ENCODE results near the gene PDE4C.

- no peak for TF ChIP-seq GLIS3 (CRISPR knock-in tag; IDR thresholded peaks at IDR 0.05)
- no peak for TF ChIP-seq OSR1 (CRISPR knock-in tag; IDR thresholded peaks at IDR 0.05)
- TF ChIP-seq ZFP30 (CRISPR knock-in tag; IDR thresholded peaks at IDR 0.05) = no peak
- no peak for TF ChIP-seq ARNTL (CRISPR knock-in tag; IDR thresholded peaks at IDR 0.05; ENCODE audit: borderline replicate concordance, low read depth)
- no peak for TF ChIP-seq ISL1 (CRISPR knock-in tag; IDR thresholded peaks at IDR 0.05)
- TF ChIP-seq CSRNP3 (CRISPR knock-in tag; IDR thresholded peaks at IDR 0.05) = no peak
- TF ChIP-seq, protein P1, sequence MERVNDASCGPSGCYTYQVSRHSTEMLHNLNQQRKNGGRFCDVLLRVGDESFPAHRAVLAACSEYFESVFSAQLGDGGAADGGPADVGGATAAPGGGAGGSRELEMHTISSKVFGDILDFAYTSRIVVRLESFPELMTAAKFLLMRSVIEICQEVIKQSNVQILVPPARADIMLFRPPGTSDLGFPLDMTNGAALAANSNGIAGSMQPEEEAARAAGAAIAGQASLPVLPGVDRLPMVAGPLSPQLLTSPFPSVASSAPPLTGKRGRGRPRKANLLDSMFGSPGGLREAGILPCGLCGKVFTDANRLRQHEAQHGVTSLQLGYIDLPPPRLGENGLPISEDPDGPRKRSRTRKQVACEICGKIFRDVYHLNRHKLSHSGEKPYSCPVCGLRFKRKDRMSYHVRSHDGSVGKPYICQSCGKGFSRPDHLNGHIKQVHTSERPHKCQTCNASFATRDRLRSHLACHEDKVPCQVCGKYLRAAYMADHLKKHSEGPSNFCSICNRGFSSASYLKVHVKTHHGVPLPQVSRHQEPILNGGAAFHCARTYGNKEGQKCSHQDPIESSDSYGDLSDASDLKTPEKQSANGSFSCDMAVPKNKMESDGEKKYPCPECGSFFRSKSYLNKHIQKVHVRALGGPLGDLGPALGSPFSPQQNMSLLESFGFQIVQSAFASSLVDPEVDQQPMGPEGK (CRISPR knock-in tag; IDR thresholded peaks at IDR 0.05; ENCODE audit: borderline replicate concordance) = no peak
- no peak for TF ChIP-seq RARB (CRISPR knock-in tag; IDR thresholded peaks at IDR 0.05)
- TF ChIP-seq, protein P2, sequence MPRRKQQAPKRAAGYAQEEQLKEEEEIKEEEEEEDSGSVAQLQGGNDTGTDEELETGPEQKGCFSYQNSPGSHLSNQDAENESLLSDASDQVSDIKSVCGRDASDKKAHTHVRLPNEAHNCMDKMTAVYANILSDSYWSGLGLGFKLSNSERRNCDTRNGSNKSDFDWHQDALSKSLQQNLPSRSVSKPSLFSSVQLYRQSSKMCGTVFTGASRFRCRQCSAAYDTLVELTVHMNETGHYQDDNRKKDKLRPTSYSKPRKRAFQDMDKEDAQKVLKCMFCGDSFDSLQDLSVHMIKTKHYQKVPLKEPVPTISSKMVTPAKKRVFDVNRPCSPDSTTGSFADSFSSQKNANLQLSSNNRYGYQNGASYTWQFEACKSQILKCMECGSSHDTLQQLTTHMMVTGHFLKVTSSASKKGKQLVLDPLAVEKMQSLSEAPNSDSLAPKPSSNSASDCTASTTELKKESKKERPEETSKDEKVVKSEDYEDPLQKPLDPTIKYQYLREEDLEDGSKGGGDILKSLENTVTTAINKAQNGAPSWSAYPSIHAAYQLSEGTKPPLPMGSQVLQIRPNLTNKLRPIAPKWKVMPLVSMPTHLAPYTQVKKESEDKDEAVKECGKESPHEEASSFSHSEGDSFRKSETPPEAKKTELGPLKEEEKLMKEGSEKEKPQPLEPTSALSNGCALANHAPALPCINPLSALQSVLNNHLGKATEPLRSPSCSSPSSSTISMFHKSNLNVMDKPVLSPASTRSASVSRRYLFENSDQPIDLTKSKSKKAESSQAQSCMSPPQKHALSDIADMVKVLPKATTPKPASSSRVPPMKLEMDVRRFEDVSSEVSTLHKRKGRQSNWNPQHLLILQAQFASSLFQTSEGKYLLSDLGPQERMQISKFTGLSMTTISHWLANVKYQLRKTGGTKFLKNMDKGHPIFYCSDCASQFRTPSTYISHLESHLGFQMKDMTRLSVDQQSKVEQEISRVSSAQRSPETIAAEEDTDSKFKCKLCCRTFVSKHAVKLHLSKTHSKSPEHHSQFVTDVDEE (CRISPR knock-in tag; IDR thresholded peaks at IDR 0.05) = no peak
- TF ChIP-seq SNAI2 (CRISPR knock-in tag; IDR thresholded peaks at IDR 0.05) = no peak
- TF ChIP-seq CREB5 (CRISPR knock-in tag; IDR thresholded peaks at IDR 0.05; ENCODE audit: low read depth) = no peak
- TF ChIP-seq TOX (CRISPR knock-in tag; IDR thresholded peaks at IDR 0.05; ENCODE audit: borderline replicate concordance) = no peak
These were observed 28.9 kb downstream of the PDE4C start for GRCh38 chr19:18197306-18197705.

Data from SK-N-SH treated with all-trans-retinoic acid at 6 μM for 48 hours (cell line).